Mesodermal cell (in vitro differentiated cells): ENCODE results near the gene G6PC1.
"Not testable (repeated sequence)": the region's sequence is repeated elsewhere in the genome, so short reads cannot be mapped to it uniquely, and the experiment has no call there.

ENCODE experiments used
- H3K27ac ChIP-seq: 2 replicates; pipeline ENCODE4 v1.7.0; 2013; ENCODE audit warnings: mild to moderate bottlenecking, low read depth, low read length, moderate library complexity; ENCODE audit not compliant: severe bottlenecking
- H3K36me3 ChIP-seq: 2 replicates; pipeline ENCODE4 v1.7.1; 2013; ENCODE audit warnings: mild to moderate bottlenecking, low read length, moderate library complexity; ENCODE audit not compliant: control insufficient read depth, insufficient read depth
- H3K4me1 ChIP-seq: one replicate; pipeline ENCODE4 v1.7.1; 2013; ENCODE audit warnings: mild to moderate bottlenecking, low read length; ENCODE audit not compliant: insufficient read depth, control insufficient read depth, poor library complexity, severe bottlenecking
- H3K4me3 ChIP-seq: 2 replicates; pipeline ENCODE4 v1.7.0; 2013; ENCODE audit warnings: low read length, control low read depth, mild to moderate bottlenecking; ENCODE audit not compliant: insufficient read depth, poor library complexity, severe bottlenecking; ENCODE audit errors: extremely low read depth
- H3K9me3 ChIP-seq: 2 replicates; pipeline ENCODE4 v1.7.1; 2013; ENCODE audit warnings: mild to moderate bottlenecking, low read length, moderate library complexity; ENCODE audit not compliant: control insufficient read depth
- WGBS, 2 experiments: methylation state at CpG; one replicate each; pipeline ENCODE4 v1.1.5; 2013; ENCODE audit warnings: missing lambda C conversion rate in 2 of 2; ENCODE audit not compliant: insufficient coverage in 2 of 2; 5-methylcytosine and 5-hydroxymethylcytosine counted together

Gene G6PC1

DNA sequence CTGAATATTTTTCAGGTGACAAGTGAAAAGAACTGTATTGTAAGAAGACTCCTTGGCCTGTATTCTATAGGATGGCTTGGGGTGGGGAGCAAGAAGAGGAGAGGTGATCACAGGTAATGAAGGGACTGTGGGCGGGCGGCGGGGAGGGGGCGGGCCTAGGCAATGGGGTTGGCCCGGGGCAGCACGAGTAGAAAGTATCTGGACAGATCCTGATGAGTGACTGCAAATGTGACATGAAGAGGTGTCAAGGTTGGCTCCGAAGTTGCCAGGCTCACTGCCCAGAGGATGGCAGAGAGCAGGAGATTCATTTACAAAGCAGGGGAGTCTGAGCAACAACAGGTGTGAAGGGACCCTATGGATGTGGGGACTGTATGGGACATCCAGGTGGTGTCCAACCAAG lies 10.8 kb upstream of the G6PC1 start:
- WGBS, 2 experiments = 88 to 95% methylated on average over 7 of the region's 7 CpGs
- H3K27ac ChIP-seq = no peak overlapping the region

DNA sequence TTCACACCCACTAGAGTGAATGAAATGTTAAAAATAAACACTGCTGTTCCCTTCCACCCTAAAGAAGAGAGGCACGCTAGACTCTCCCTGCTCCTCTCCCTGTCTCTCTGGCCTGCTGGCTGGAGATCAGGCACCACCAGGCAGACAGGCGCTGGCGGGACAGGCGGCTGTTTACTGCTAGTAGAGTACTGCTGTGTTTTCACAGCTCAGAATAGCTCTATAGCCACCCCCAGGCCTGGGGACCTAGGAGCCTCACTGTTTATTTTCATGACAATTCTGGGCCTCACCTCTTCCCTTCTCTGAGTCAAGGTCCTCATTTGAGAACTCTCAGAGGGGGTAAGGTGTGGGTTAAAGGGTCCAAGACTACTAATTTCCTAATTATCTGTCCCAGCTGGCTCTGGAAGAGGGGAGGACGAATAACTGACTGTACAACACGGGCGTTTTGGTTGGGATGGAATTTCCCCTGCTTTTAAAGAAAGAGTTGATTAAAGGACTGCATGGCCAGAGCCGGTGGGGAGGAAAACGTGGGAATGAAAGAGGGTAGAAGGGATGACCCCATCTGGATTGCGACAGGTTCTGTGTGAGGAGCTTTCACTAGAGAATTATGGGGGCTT lies 9.0 kb upstream of the G6PC1 start:
- Histone ChIP-seq H3K36me3 (no peaks in the 10 kb centered on the region), H3K9me3 (no peaks in the 10 kb centered on the region), H3K4me1 (peaks cover 26% of the 10 kb centered on the region), H3K27ac (peak overlapping the region; percentile 77), H3K4me3 (no peak overlapping the region)
- WGBS, 2 experiments = 56 to 69% methylated on average over 4 to 9 of the region's 10 CpGs

More for the DNA sequence above, 10.8 kb upstream of the G6PC1 start:
- H3K4me3 ChIP-seq = no peak overlapping the region
- no peaks in the 10 kb centered on the region for H3K9me3 ChIP-seq
- H3K4me1 ChIP-seq = peaks cover 18% of the 10 kb centered on the region
- H3K36me3 ChIP-seq = no peaks in the 10 kb centered on the region

- no peak overlapping the region for H3K4me3 ChIP-seq
- peaks cover 23% of the 10 kb centered on the region for H3K4me1 ChIP-seq
- no peak overlapping the region for H3K27ac ChIP-seq
- no peaks in the 10 kb centered on the region for H3K9me3 ChIP-seq
- H3K36me3 ChIP-seq = no peaks in the 10 kb centered on the region
- 93% methylated on average over 2 to 4 of the region's 4 CpGs for WGBS, 2 experiments
Measured at GRCh38 chr17:42893359-42893758, 7.2 kb upstream of the G6PC1 start.

DNA sequence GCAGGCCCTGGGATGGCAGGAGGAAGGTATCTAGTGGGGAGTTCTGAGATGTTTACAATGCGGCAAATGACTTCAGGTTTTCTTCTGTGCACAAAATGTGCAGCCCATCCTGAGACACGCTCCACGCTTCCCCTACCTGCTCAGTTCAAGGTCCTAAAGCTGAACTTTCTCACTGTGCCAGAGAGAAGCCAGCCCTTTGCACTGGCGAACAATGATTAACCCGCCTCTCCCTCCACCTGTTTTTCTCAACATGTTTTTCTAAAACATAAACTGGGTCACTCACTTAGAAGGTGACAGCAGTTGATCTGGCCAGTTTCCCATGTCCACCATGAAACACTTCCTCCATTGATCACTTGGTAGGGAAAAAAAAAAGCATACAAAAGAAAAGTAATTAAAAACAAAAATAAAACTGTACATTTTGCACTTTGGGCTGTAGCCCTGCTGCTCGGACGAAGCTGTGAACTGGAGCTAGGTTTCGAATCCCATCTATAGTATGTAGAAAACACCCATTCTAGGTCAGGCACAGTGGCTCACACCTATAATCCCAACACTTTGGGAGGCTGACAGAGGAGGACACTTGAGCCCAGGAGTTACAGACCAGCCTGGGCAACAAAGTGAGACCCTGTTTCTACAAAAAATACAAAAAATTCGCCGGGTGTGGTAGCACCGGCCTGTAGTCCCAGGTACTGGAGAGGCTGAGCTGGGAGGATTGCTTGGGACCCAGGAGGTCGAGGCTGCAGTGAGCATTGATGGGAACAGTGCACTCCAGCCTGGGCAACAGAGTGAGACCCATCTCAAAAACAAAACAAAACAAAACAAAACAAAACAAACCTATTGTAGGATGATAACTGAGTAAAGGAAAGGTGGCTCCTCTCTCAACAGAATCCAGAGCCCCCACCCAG lies 6.1 kb upstream of the G6PC1 start:
- peaks cover 22% of the 10 kb centered on the region for H3K4me1 ChIP-seq
- H3K9me3 ChIP-seq = no peaks in the 10 kb centered on the region
- peak overlapping the region; percentile 31 for H3K27ac ChIP-seq
- WGBS, 2 experiments = 83 to 94% methylated on average over 8 to 9 of the region's 12 CpGs
- H3K36me3 ChIP-seq = no peaks in the 10 kb centered on the region
- H3K4me3 ChIP-seq = no peak overlapping the region

DNA sequence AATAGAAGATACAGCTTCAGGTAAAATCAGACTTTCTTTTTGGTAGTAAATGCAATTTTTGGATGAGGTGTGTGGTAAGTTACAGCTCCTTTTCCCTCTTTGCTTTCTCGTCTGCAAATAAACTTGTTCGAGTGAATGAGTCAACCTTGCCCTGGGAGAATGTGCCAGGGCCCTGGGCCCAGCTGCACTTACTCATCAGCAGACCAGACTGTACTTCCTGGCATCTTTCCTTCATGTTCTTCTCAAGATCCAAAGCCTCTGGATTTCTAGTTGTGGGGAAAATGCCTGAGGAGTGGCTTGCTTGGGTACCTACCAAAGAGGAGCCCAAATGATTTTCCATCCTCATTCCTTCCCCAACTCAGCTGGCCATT lies 5.4 kb upstream of the G6PC1 start:
- Histone ChIP-seq H3K36me3 (no peaks in the 10 kb centered on the region), H3K4me3 (no peak overlapping the region), H3K4me1 (peaks cover 22% of the 10 kb centered on the region), H3K9me3 (no peaks in the 10 kb centered on the region), H3K27ac (peak overlapping the region; percentile 31)
- 100% methylated on average over 1 of the region's 2 CpGs for WGBS, 2 experiments

GRCh38 chr17:42898147-42898811 lies 2.3 kb upstream of the G6PC1 start:
- H3K36me3 ChIP-seq = no peaks in the 10 kb centered on the region
- H3K27ac ChIP-seq = no peak overlapping the region
- H3K4me3 ChIP-seq = no peak overlapping the region
- H3K4me1 ChIP-seq = peaks cover 12% of the 10 kb centered on the region
- no peaks in the 10 kb centered on the region for H3K9me3 ChIP-seq
- WGBS, 2 experiments = 89 to 95% methylated on average over 3 to 5 of the region's 7 CpGs

DNA sequence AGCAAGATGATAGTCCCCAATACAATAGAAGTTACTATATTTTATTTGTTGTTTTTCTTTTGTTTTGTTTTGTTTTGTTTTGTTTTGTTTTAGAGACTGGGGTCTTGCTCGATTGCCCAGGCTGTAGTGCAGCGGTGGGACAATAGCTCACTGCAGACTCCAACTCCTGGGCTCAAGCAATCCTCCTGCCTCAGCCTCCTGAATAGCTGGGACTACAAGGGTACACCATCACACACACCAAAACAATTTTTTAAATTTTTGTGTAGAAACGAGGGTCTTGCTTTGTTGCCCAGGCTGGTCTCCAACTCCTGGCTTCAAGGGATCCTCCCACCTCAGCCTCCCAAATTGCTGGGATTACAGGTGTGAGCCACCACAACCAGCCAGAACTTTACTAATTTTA lies 618 bp upstream of the G6PC1 start:
- H3K36me3 ChIP-seq, H3K27ac ChIP-seq, H3K4me1 ChIP-seq, H3K9me3 ChIP-seq, H3K4me3 ChIP-seq: not testable (repeated sequence)
- WGBS, 2 experiments = 89 to 100% methylated on average over 1 of the region's 3 CpGs

GRCh38 chr17:42901535-42902229 lies 1.1 kb downstream of the G6PC1 start:
- Histone ChIP-seq H3K4me1 (no peaks in the 10 kb centered on the region), H3K36me3 (no peaks in the 10 kb centered on the region), H3K27ac (no peak overlapping the region), H3K4me3 (no peak overlapping the region), H3K9me3 (no peaks in the 10 kb centered on the region)
- WGBS, 2 experiments = 78 to 93% methylated on average over 5 to 8 of the region's 10 CpGs

DNA sequence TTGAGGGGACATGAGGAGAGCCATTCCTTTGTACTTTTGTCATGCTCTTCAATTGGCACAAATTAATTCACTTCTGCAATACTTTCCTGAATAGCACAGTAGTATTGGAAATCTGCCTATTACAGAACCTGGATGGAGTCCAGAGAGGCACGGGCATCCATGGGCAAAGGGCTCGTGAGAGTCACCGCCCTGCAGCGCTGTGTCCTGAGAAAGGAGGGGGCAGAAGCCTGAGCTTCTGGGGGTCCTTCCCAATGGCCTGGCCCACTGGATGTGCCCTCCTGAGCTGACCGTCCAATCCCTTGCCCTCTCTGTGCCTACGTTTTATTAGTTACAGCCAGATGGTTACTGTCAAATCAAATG lies 3.5 kb downstream of the G6PC1 start:
- WGBS, 2 experiments = 98 to 100% methylated on average over 4 of the region's 6 CpGs
- H3K36me3 ChIP-seq = no peaks in the 10 kb centered on the region

GRCh38 chr17:42906772-42907446 lies 6.3 kb downstream of the G6PC1 start:
- no peaks in the 10 kb centered on the region for H3K36me3 ChIP-seq
- H3K4me3 ChIP-seq = no peak overlapping the region
- H3K27ac ChIP-seq = no peak overlapping the region
- WGBS, 2 experiments = 83 to 87% methylated on average over 4 to 8 of the region's 8 CpGs
- no peaks in the 10 kb centered on the region for H3K4me1 ChIP-seq
- no peaks in the 10 kb centered on the region for H3K9me3 ChIP-seq

More for the DNA sequence above, 3.5 kb downstream of the G6PC1 start:
- Histone ChIP-seq H3K9me3 (no peaks in the 10 kb centered on the region), H3K4me3 (no peak overlapping the region), H3K4me1 (no peaks in the 10 kb centered on the region), H3K27ac (no peak overlapping the region)
